Prostate gland (tissue), 2 donors: Measurements from ENCODE around the gene CFAP54. TPM values are rescaled to one million over a fixed set of nuclear protein-coding genes. Genes with fewer than 3 reads are reported as not detected.

Experiments
- DNase-seq: peaks from one replicate; pipeline ENCODE4 v3.0.0-alpha.2; 2019; ENCODE audit warnings: low spot score
- H3K27ac ChIP-seq, 2 donors: fragments of 200-600 bp; sonication (generic); 2 replicates each; pipeline ENCODE4 v1.5.1; 2017 to 2019
- H3K27me3 ChIP-seq: fragments of 200-600 bp; sonication (generic); replicated peaks from 2 replicates; pipeline ENCODE4 v1.5.1; 2019; ENCODE audit not compliant: insufficient read depth
- H3K36me3 ChIP-seq, 2 donors: fragments of 200-600 bp; sonication (generic); 1 replicate in 1 of 2; 2 replicates in 1 of 2; pipeline versions ENCODE4 v1.5.1 to v1.8.1; 2017 to 2019
- H3K4me1 ChIP-seq: fragments of 200-600 bp; sonication (generic); replicated peaks from 2 replicates; pipeline ENCODE4 v1.5.1; 2019
- H3K4me3 ChIP-seq, 2 donors: fragments of 200-600 bp; sonication (generic); 2 replicates each; pipeline ENCODE4 v1.5.1; 2017 to 2019
- H3K9me3 ChIP-seq: fragments of 200-600 bp; sonication (generic); 2 replicates; pipeline ENCODE4 v1.5.1; 2017
- POLR2A ChIP-seq: fragments of 450-650 bp; IDR thresholded peaks from one replicate; pipeline ENCODE4 v1.6.1; 2016; ENCODE audit warnings: antibody characterized with exemption, mild to moderate bottlenecking
- POLR2AphosphoS5 ChIP-seq: sonication (generic); formaldehyde crosslinking; IDR thresholded peaks from one replicate; pipeline ENCODE4 v1.6.1; 2017; ENCODE audit warnings: antibody characterized with exemption
- WGBS: methylation state at CpG from one replicate; pipeline ENCODE4 v1.1.5; 2018; 5-methylcytosine and 5-hydroxymethylcytosine counted together
- intact Hi-C: fragments of 100-400 bp; cut with DNase I; formaldehyde crosslinking; loops from one replicate; pipeline ENCODE4 v1.14.2; 2022
- total RNA-seq, 2 donors: library from RNA; depleted of rRNA; stranded (reverse); fragments of >200 nt; gene quantifications; one replicate each; pipeline ENCODE4 v1.1.0, GENCODE V29; 2016
- TF ChIP-seq, protein P1 (sequence below), 4 experiments: fragments of 200-600 bp in 2 of 4; fragments of 450-650 bp in 2 of 4; sonication (generic) in 2 of 4; IDR thresholded peaks; 1 replicate in 3 of 4; 2 replicates in 1 of 4; pipeline ENCODE4 v1.5.1; 2016 to 2019; ENCODE audit warnings: antibody characterized with exemption in 4 of 4, mild to moderate bottlenecking in 2 of 4, moderate library complexity in 2 of 4

CFAP54 gene
- total RNA-seq, 2 donors from 2014 or later, result 0.68 to 2.3 TPM

- DNase-seq, result no peak
- Histone ChIP-seq H3K4me3 (no peak overlapping the region), H3K4me1 (no peaks in the 10 kb centered on the region), H3K36me3 (no peaks in the 10 kb centered on the region), H3K27me3 (no peaks in the 10 kb centered on the region), H3K27ac (no peak overlapping the region), H3K9me3 (no peaks in the 10 kb centered on the region)
- intact Hi-C loops, result no loop called here
- WGBS, result 88% methylated on average over 3 of the region's 3 CpGs
- TF ChIP-seq, protein P1, sequence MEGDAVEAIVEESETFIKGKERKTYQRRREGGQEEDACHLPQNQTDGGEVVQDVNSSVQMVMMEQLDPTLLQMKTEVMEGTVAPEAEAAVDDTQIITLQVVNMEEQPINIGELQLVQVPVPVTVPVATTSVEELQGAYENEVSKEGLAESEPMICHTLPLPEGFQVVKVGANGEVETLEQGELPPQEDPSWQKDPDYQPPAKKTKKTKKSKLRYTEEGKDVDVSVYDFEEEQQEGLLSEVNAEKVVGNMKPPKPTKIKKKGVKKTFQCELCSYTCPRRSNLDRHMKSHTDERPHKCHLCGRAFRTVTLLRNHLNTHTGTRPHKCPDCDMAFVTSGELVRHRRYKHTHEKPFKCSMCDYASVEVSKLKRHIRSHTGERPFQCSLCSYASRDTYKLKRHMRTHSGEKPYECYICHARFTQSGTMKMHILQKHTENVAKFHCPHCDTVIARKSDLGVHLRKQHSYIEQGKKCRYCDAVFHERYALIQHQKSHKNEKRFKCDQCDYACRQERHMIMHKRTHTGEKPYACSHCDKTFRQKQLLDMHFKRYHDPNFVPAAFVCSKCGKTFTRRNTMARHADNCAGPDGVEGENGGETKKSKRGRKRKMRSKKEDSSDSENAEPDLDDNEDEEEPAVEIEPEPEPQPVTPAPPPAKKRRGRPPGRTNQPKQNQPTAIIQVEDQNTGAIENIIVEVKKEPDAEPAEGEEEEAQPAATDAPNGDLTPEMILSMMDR (IDR thresholded peaks at IDR 0.05), result no peak
- TF ChIP-seq POLR2AphosphoS5 (no peak), POLR2A (no peak)
These were observed 332.2 kb downstream of the CFAP54 start for GRCh38 chr12:96821592-96821991.

DNA sequence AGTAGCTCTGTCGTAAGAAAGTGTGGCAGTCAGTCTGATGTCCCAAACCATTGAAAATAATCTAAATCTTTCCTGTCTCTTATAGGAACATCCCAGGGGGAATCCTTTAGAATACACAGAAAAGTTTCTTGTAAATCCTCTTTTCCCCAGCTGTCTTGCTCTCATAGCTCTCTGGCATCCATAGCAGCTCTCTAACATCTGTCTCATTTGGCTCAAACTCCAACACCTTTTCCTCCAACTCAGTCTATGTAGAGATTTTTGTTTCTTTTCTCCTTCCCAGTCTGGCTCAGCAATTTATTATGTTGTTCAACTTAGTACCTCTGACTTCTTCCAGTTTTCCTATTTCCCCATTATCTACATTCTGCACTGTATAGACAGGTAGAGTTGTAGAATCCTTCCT, 333.3 kb downstream of the CFAP54 start:
- Histone ChIP-seq H3K4me3 (no peak overlapping the region), H3K27me3 (no peaks in the 10 kb centered on the region), H3K9me3 (no peaks in the 10 kb centered on the region), H3K4me1 (no peaks in the 10 kb centered on the region), H3K27ac (no peak overlapping the region), H3K36me3 (no peaks in the 10 kb centered on the region)
- WGBS, result 65% methylated on average over 1 of the region's 1 CpG
- TF ChIP-seq POLR2A, result no peak
- TF ChIP-seq, protein P1 (IDR thresholded peaks at IDR 0.05), result no peak
- TF ChIP-seq POLR2AphosphoS5, result no peak
- intact Hi-C loops, result no loop called here
- no peak for DNase-seq

DNA sequence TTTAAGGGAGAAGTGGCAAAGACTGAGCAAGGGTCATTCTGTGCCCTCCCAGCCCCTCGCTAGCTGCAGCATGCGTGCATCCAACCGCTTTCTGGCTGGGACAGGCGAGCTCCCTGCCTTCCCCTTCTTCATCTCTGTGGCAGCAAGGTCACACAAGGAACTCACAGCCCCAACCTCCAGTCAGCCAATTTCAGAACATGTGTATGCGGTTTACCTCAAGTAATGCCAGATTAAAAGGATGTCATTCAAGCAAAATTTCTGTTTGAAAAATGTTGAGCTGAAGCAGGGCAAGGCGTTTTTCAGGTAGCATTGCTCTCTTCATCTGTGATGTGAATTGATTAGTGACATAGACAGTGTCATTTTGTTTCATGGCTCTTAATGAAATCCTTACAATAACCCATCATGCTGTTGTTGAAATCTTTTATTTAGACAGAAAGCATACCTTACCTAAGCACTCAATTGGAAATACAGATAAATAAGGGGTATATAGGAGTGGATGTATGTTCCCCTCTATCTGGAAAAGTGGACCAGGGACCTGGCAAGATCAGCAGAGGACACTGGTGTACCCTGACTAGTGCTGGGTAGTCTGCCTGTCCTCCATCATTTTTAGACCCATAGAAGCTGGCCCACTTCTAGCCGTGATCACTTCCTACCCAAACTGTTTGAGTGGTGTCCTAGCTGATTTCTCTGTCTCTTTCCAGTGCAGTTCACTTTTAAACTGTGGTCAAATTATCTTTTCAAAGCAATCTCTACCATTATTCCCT, 334.9 kb downstream of the CFAP54 start:
- Histone ChIP-seq H3K27me3 (no peaks in the 10 kb centered on the region), H3K4me3 (no peak overlapping the region), H3K27ac (no peak overlapping the region), H3K9me3 (no peaks in the 10 kb centered on the region), H3K4me1 (no peaks in the 10 kb centered on the region), H3K36me3 (no peaks in the 10 kb centered on the region)
- DNase-seq, result no peak
- TF ChIP-seq, protein P1 (IDR thresholded peaks at IDR 0.05), result no peak
- TF ChIP-seq POLR2A, result no peak
- no peak for TF ChIP-seq POLR2AphosphoS5
- intact Hi-C loops, result no loop called here
- 90% methylated on average over 7 of the region's 7 CpGs for whole genome bisulfite sequencing

GRCh38 chr12:96824838-96825236, 335.5 kb downstream of the CFAP54 start:
- H3K27ac ChIP-seq, result no peak overlapping the region
- intact Hi-C loops, result no loop called here
- H3K9me3 ChIP-seq, result no peaks in the 10 kb centered on the region
- no peaks in the 10 kb centered on the region for H3K4me1 ChIP-seq
- no peaks in the 10 kb centered on the region for H3K36me3 ChIP-seq
- no peak overlapping the region for H3K4me3 ChIP-seq
- no peak for TF ChIP-seq POLR2AphosphoS5
- TF ChIP-seq, protein P1 (IDR thresholded peaks at IDR 0.05), result no peak
- TF ChIP-seq POLR2A, result no peak
- DNase-seq, result no peak
- WGBS, result 100% methylated on average over 2 of the region's 2 CpGs
- no peaks in the 10 kb centered on the region for H3K27me3 ChIP-seq

- intact Hi-C loops, result no loop called here
- WGBS, result 97% methylated on average over 5 of the region's 5 CpGs
These were observed 338.9 kb downstream of the CFAP54 start for GRCh38 chr12:96828169-96828789.

More at GRCh38 chr12:96828169-96828789, 338.9 kb downstream of the CFAP54 start:
- H3K9me3 ChIP-seq, result no peaks in the 10 kb centered on the region
- TF ChIP-seq, protein P1 (IDR thresholded peaks at IDR 0.05), result no peak
- TF ChIP-seq POLR2AphosphoS5, result no peak
- H3K4me1 ChIP-seq, result no peaks in the 10 kb centered on the region
- H3K27ac ChIP-seq, result no peak overlapping the region
- no peak for DNase-seq
- no peak overlapping the region for H3K4me3 ChIP-seq
- no peaks in the 10 kb centered on the region for H3K36me3 ChIP-seq
- no peaks in the 10 kb centered on the region for H3K27me3 ChIP-seq
